GM12891 (cell line): Measurements from ENCODE around the gene TAPBP.

Source experiments
- PAX5 ChIP-seq: IDR thresholded peaks from 2 replicates; pipeline ENCODE4 v1.6.1; 2011; ENCODE audit warnings: low read length, moderate library complexity, mild to moderate bottlenecking; ENCODE audit not compliant: insufficient read depth, severe bottlenecking
- POLR2A ChIP-seq: IDR thresholded peaks from 2 replicates; pipeline ENCODE4 v1.6.1; 2011; ENCODE audit warnings: low read depth, low read length, control low read depth
- POLR2AphosphoS5 ChIP-seq: IDR thresholded peaks from 2 replicates; pipeline ENCODE4 v1.6.1; 2011; ENCODE audit warnings: low read depth, low read length, control low read depth
- TAF1 ChIP-seq: IDR thresholded peaks from 2 replicates; pipeline ENCODE4 v1.6.1; 2011; ENCODE audit warnings: low read depth, low read length, control low read depth

- TF ChIP-seq TAF1 = no peak
- TF ChIP-seq POLR2AphosphoS5 = peak; percentile 57
- TF ChIP-seq POLR2A = no peak
- TF ChIP-seq PAX5 = no peak
Observed at GRCh38 chr6:33273129-33273923, 40.6 kb downstream of the TAPBP start.
